ENCODE data around the gene RANBP6. TPM values are rescaled to one million over a fixed set of nuclear protein-coding genes. Genes with fewer than 3 reads are reported as not detected.

Gene RANBP6
- total and polyA plus RNA-seq, 10 donors = 12.3 to 22.3 (median 18.1) TPM

DNA sequence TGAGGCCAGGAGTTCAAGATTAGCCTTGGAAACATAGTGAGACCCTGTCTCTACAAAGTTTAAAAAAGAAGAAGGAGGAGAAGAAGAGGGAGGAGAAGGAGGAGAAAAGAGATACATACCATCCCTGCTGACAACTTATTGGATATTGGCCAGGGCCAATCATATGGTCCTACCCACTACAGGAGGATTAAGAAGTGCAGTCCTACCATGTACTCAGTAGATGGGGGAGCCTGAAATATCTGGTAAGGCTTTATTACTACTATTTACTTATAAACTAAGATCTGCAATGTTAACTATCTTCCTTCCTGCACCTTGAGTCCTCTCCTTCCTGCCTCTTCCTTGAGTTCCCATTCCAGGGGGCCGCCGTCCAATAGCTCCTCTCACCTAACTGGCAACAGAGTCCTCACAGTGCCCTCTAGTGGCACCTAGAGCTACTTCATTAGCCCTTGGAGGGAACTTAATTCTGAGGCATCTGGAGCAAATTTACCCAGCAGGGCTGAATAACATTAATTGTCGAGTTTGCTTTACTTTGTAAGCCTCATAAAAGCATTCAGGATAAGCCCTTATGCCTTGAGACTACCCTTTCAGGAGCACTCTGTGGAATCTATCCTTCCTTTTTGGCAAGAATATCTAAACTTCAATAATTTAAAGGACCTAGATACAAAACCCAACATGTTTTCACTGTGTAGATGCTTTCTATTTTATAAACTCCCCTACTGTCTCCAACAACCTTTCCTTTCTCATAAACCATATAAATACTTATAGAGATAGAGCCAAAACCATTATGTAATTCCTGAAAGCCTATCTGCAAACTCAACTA is 39.1 kb upstream of the RANBP6 start:
- Histone ChIP-seq H3K27ac (no peak overlapping the region), H3K4me1 (peaks cover 0 to 13% (median 7%) of the 10 kb centered on the region in 6 donors), H3K4me3 (no peak overlapping the region), H3K27me3 (replicated peaks in 1 of 7) (no peaks in the 10 kb centered on the region), H3K36me3 (no peaks in the 10 kb centered on the region), H3K9me3 (no peaks in the 10 kb centered on the region)
- intact Hi-C loops (cut with DNase I; ENCODE audit: low total_unique reads) = loop anchor here (5.0 to 10.0 kb wide), 2 partner anchors 167 to 250 kb away; no protein-coding TSS in a partner anchor
- DNase-seq = no peak
- WGBS, 5 donors = 4 to 10% (median 7%) methylated on average over 3 of the region's 3 CpGs
- peak; percentile 52 to 84 (median 72) for TF ChIP-seq CTCF (IDR thresholded peaks at IDR 0.05 in 8 of 11, conservative IDR thresholded peaks at IDR 0.05 in 3 of 11)
- TF ChIP-seq POLR2AphosphoS5 (IDR thresholded peaks at IDR 0.05) = no peak

GRCh38 chr9:6052293-6052919 is 37.0 kb upstream of the RANBP6 start:
- Histone ChIP-seq H3K27me3 (replicated peaks in 1 of 7) (peaks cover 0 to 2% (median 0%) of the 10 kb centered on the region in 7 donors), H3K9me3 (no peaks in the 10 kb centered on the region), H3K4me1 (peaks cover 0 to 13% (median 7%) of the 10 kb centered on the region in 6 donors), H3K27ac (no peak overlapping the region), H3K4me3 (no peak overlapping the region), H3K36me3 (no peaks in the 10 kb centered on the region)
- TF ChIP-seq POLR2AphosphoS5 (IDR thresholded peaks at IDR 0.05) (no peak), POLR2A (IDR thresholded peaks at IDR 0.05) (no peak), CTCF (IDR thresholded peaks at IDR 0.05 in 8 of 11, conservative IDR thresholded peaks at IDR 0.05 in 3 of 11) (no peak)
- intact Hi-C loops (cut with DNase I; ENCODE audit: low total_unique reads) = loop anchor here (5.0 to 10.0 kb wide), 2 partner anchors 165 to 252 kb away; no protein-coding TSS in a partner anchor
- no peak for DNase-seq
- 77 to 84% (median 80%) methylated on average over 2 of the region's 2 CpGs for WGBS, 5 donors

DNA sequence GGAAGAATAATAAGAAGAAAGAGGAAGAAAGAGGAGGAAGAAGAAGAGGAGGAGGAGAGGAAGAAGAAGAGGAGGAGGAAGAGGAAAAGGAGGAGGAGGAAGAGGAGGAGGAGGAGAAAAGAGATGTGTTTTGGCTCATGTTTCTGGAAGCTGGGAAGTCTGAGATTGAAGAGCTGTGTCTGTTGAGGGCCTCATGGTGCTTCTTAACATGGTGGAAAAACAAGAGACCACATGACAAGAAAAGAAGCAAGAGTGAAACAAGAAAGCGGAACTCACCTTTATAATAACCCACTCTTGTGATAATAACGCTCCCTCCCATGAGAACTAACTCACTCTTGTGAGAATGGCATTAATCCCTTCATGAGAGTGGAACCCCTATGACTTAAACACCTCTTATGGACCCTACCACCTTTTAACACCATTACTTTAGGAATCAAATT is 36.1 kb upstream of the RANBP6 start:
- no peaks in the 10 kb centered on the region for H3K36me3 ChIP-seq
- H3K4me3 ChIP-seq = no peak overlapping the region
- WGBS, 5 donors = 67 to 88% (median 74%) methylated on average over 2 of the region's 2 CpGs
- H3K9me3 ChIP-seq = no peaks in the 10 kb centered on the region
- no peak for TF ChIP-seq CTCF (IDR thresholded peaks at IDR 0.05 in 8 of 11, conservative IDR thresholded peaks at IDR 0.05 in 3 of 11)
- H3K27me3 ChIP-seq (replicated peaks in 1 of 7) = peaks cover 0 to 5% (median 0%) of the 10 kb centered on the region in 7 donors
- intact Hi-C loops (cut with DNase I; ENCODE audit: low total_unique reads) = loop anchor here (5.0 to 10.0 kb wide), 2 partner anchors 164 to 253 kb away; no protein-coding TSS in a partner anchor
- H3K4me1 ChIP-seq = peaks cover 0 to 13% (median 7%) of the 10 kb centered on the region in 6 donors
- no peak for DNase-seq
- H3K27ac ChIP-seq = peak overlapping the region in 1 of 8 donors; percentile 33

- Histone ChIP-seq H3K4me3 (no peak overlapping the region), H3K4me1 (peaks cover 0 to 6% (median 4%) of the 10 kb centered on the region in 6 donors), H3K9me3 (no peaks in the 10 kb centered on the region), H3K36me3 (no peaks in the 10 kb centered on the region), H3K27me3 (replicated peaks in 1 of 7) (peaks cover 0 to 12% (median 0%) of the 10 kb centered on the region in 7 donors), H3K27ac (no peak overlapping the region)
- intact Hi-C loops (cut with DNase I; ENCODE audit: low total_unique reads) = loop anchor here (5.0 to 10.0 kb wide), 2 partner anchors 162 to 255 kb away; no protein-coding TSS in a partner anchor
- no peak for DNase-seq
- TF ChIP-seq POLR2A (IDR thresholded peaks at IDR 0.05) (no peak), CTCF (IDR thresholded peaks at IDR 0.05 in 8 of 11, conservative IDR thresholded peaks at IDR 0.05 in 3 of 11) (peak in 5 of 11 experiments; percentile 7 to 31 (median 12)), POLR2AphosphoS5 (IDR thresholded peaks at IDR 0.05) (no peak)
- WGBS, 5 donors = 69 to 94% (median 78%) methylated on average over 1 of the region's 1 CpG
Measured at GRCh38 chr9:6049798-6050197, 34.4 kb upstream of the RANBP6 start.

Data from spleen (tissue), 11 donors.